ENCODE data around the gene SPANXA1. TPM values are rescaled to one million over a fixed set of nuclear protein-coding genes. Genes with fewer than 3 reads are reported as not detected.

Gene SPANXA1
- total RNA-seq, result not detected in 2 replicates

GRCh38 chrX:141584638-141585037, at the start of gene SPANXA1:
Gene SPANXA1 (minus strand): TSS chrX:141584738. CDS start chrX:141584678, 60 bp downstream.

DNA sequence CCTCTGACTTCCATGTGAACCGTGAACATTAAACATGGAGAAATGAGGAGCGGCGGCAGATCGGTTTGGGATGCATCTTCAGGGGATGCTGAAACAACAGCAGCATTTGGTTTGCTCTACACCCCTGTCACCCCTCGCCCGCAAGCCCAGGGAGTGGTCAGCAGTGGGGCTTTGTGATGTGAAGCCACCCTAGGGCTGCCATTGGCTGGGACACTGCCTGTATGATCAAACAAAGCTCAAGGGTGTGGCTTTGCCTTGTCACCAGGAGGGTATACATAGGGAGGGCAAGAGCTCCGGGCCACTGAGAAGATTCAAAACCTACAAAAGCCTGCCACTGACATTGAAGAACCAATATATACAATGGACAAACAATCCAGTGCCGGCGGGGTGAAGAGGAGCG, 4.9 kb upstream of the SPANXA1 start, which contains the start of gene SPANXA2:
SPANXA2 (plus strand) TSS at position 301 of the 400 bp plus-strand sequence; CDS start at position 361, 60 bp downstream.

Other genes starting within 250 kb of the SPANXA1 start
- gene SPANXA2, start 5.0 kb upstream of the SPANXA1 start, total RNA-seq, result not detected in 2 replicates
- not detected in 2 replicates for gene SPANXD, start 114.0 kb upstream of the SPANXA1 start, total RNA-seq